A673 (cell line): ENCODE results near the gene TRUB2. TPM values are rescaled to one million over a fixed set of nuclear protein-coding genes. Genes with fewer than 3 reads are reported as not detected.

ENCODE experiments used
- BruUV-seq: library from RNA; stranded (reverse); fragments of 400-500 nt; replicated peaks from 2 replicates; lab custom pipeline; 2021; lab: Mats Ljungman, UMichigan
- CTCF ChIA-PET: fragments of 300-600 bp; sonication (Branson Sonifier 250); formaldehyde crosslinking; loops from one replicate; lab custom pipeline; 2022; ENCODE audit warnings: antibody characterized with exemption; lab: Charles Lee
- POLR2A ChIA-PET: fragments of 300-600 bp; sonication (Branson Sonifier 250); formaldehyde crosslinking; loops from one replicate; lab custom pipeline; 2022; ENCODE audit warnings: antibody characterized with exemption; ENCODE audit not compliant: low non-redundant PET; lab: Charles Lee
- DNase-seq: peaks from one replicate; pipeline ENCODE4 v3.0.0-alpha.2; 2015; ENCODE audit warnings: low spot score
- H3K27ac ChIP-seq: fragments of 200-600 bp; sonication (generic); 2 replicates; pipeline ENCODE4 v1.5.1; 2016; ENCODE audit warnings: mixed run types, low read depth, mild to moderate bottlenecking, mixed read lengths, antibody characterized with exemption, low read length; ENCODE audit not compliant: poor library complexity, severe bottlenecking
- H3K27me3 ChIP-seq: fragments of 200-600 bp; sonication (generic); replicated peaks from 2 replicates; pipeline ENCODE4 v1.6.1; 2017; ENCODE audit warnings: mixed run types, low read depth, mild to moderate bottlenecking, mixed read lengths, antibody characterized with exemption, low read length; ENCODE audit not compliant: insufficient read depth, poor library complexity
- H3K36me3 ChIP-seq: fragments of 200-600 bp; sonication (generic); 2 replicates; pipeline ENCODE4 v1.6.1; 2016; ENCODE audit warnings: mixed run types, mild to moderate bottlenecking, mixed read lengths, antibody characterized with exemption, low read length; ENCODE audit not compliant: insufficient read depth, poor library complexity, severe bottlenecking
- H3K4me1 ChIP-seq: fragments of 200-600 bp; sonication (generic); 2 replicates; pipeline ENCODE4 v1.6.1; 2017; ENCODE audit warnings: mixed run types, mild to moderate bottlenecking, mixed read lengths, antibody characterized with exemption, low read length; ENCODE audit not compliant: insufficient read depth, poor library complexity, severe bottlenecking
- H3K4me3 ChIP-seq: fragments of 200-600 bp; sonication (generic); 2 replicates; pipeline ENCODE4 v1.5.1; 2016; ENCODE audit warnings: low read depth, mixed run types, mild to moderate bottlenecking, mixed read lengths, low read length; ENCODE audit not compliant: poor library complexity, severe bottlenecking
- H3K9me3 ChIP-seq: fragments of 200-600 bp; sonication (generic); 2 replicates; pipeline ENCODE4 v1.6.1; 2016; ENCODE audit warnings: mixed run types, low read depth, mild to moderate bottlenecking, mixed read lengths, antibody characterized with exemption, low read length; ENCODE audit not compliant: poor library complexity, severe bottlenecking
- CTCF ChIP-seq: fragments of 300-800, 200-600 bp; sonication (generic); conservative IDR thresholded peaks from 2 replicates; pipeline ENCODE4 v1.5.1; 2017; ENCODE audit warnings: low read depth, mild to moderate bottlenecking, antibody characterized with exemption, low read length, moderate library complexity, mixed read lengths
- EZH2 ChIP-seq: fragments of 200-600 bp; sonication (generic); IDR thresholded peaks from 2 replicates; pipeline ENCODE4 v1.6.1; 2017; ENCODE audit warnings: borderline replicate concordance, low read depth, mild to moderate bottlenecking, mixed read lengths, antibody characterized with exemption, low read length; ENCODE audit not compliant: poor library complexity, severe bottlenecking
- intact Hi-C: fragments of 100-400 bp; cut with micrococcal nuclease; formaldehyde crosslinking; loops from one replicate; pipeline ENCODE4 v1.10.0; 2022; ENCODE audit not compliant: unreplicated experiment
- total RNA-seq: library from RNA; stranded (reverse); gene quantifications from 2 replicates; pipeline ENCODE4 v1.2.3, GENCODE V29; 2021

TRUB2 gene
- total RNA-seq, 1 experiment from 2014 or later = 57.4 TPM

- TF ChIP-seq CTCF = no peak
- no peak overlapping the region for H3K27ac ChIP-seq
- no peak overlapping the region for H3K4me3 ChIP-seq
- CTCF ChIA-PET = no interaction called here
- no peak for DNase-seq
- no peaks in the 10 kb centered on the region for H3K27me3 ChIP-seq
- BruUV-seq = no TSS peak
- no peaks in the 10 kb centered on the region for H3K36me3 ChIP-seq
- POLR2A ChIA-PET = no interaction called here
- no peaks in the 10 kb centered on the region for H3K9me3 ChIP-seq
- intact Hi-C loops = no loop called here
- no peaks in the 10 kb centered on the region for H3K4me1 ChIP-seq
These were observed 30.2 kb downstream of the TRUB2 start for GRCh38 chr9:128292009-128292408.

- no peak overlapping the region for H3K27ac ChIP-seq
- no peak overlapping the region for H3K4me3 ChIP-seq
- H3K4me1 ChIP-seq = no peaks in the 10 kb centered on the region
- DNase-seq = no peak
- H3K9me3 ChIP-seq = no peaks in the 10 kb centered on the region
- ChIA-PET POLR2A (no interaction called here), CTCF (no interaction called here)
- no TSS peak for BruUV-seq
- H3K36me3 ChIP-seq = no peaks in the 10 kb centered on the region
- H3K27me3 ChIP-seq = no peaks in the 10 kb centered on the region
- intact Hi-C loops = no loop called here
- TF ChIP-seq EZH2 (no peak), CTCF (no peak)
These were observed 33.8 kb downstream of the TRUB2 start for GRCh38 chr9:128288273-128289004.

- DNase-seq = no peak
- CTCF ChIA-PET = interaction anchor here (0.6 kb wide), 1 partner anchor 355 kb away, joined by 8 read pairs; no protein-coding TSS in a partner anchor
- POLR2A ChIA-PET = interaction anchor here (0.6 kb wide), 1 partner anchor 13 kb away, joined by 8 read pairs; no protein-coding TSS in a partner anchor
- Histone ChIP-seq H3K4me1 (no peaks in the 10 kb centered on the region), H3K9me3 (no peaks in the 10 kb centered on the region), H3K36me3 (no peaks in the 10 kb centered on the region), H3K27ac (no peak overlapping the region), H3K4me3 (no peak overlapping the region), H3K27me3 (no peaks in the 10 kb centered on the region)
- no TSS peak for BruUV-seq
- intact Hi-C loops = no loop called here
- TF ChIP-seq EZH2 (no peak), CTCF (no peak)
These were observed 35.8 kb downstream of the TRUB2 start for GRCh38 chr9:128286440-128286839.
